ENCODE measurements around the gene PIP5K1C.

PIP5K1C gene

DNA sequence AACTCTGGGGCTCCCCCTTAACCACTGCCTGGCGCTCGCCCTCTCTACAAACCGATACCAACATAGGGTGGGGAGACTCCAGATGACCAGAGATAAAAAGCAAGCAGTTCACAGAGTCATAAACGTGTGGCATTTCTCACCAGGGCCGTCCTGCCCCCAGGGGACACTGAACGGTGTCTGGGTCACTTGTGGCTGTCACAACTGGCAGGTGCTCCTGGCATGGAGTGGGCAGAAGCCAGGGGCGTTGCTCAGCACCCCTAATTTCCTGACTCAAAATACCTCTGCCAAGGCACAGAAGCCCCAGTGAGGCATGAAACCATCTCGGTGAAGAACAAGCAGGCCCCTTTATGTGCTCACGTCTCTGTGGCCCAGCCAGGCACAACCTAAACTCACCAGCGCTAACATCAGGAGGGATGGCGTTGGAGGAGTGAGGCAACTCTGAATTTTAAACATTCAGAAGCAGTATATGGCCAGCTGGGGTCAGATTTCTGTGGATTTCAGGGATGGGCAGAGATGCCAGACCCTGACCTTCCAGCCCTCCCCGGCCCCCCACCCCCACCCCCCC is 1.8 kb downstream of the PIP5K1C start:
- peak overlapping the region; percentile 82 for H3K4me3 ChIP-seq (replicated peaks; ENCODE audit: low read depth, low read length)
- TF ChIP-seq, protein P1, sequence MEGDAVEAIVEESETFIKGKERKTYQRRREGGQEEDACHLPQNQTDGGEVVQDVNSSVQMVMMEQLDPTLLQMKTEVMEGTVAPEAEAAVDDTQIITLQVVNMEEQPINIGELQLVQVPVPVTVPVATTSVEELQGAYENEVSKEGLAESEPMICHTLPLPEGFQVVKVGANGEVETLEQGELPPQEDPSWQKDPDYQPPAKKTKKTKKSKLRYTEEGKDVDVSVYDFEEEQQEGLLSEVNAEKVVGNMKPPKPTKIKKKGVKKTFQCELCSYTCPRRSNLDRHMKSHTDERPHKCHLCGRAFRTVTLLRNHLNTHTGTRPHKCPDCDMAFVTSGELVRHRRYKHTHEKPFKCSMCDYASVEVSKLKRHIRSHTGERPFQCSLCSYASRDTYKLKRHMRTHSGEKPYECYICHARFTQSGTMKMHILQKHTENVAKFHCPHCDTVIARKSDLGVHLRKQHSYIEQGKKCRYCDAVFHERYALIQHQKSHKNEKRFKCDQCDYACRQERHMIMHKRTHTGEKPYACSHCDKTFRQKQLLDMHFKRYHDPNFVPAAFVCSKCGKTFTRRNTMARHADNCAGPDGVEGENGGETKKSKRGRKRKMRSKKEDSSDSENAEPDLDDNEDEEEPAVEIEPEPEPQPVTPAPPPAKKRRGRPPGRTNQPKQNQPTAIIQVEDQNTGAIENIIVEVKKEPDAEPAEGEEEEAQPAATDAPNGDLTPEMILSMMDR (IDR thresholded peaks at IDR 0.05; ENCODE audit: low read depth, low read length, missing control alignments) = no peak
- DNase-seq (ENCODE audit: extremely low read depth, low read depth) = no peak

DNA sequence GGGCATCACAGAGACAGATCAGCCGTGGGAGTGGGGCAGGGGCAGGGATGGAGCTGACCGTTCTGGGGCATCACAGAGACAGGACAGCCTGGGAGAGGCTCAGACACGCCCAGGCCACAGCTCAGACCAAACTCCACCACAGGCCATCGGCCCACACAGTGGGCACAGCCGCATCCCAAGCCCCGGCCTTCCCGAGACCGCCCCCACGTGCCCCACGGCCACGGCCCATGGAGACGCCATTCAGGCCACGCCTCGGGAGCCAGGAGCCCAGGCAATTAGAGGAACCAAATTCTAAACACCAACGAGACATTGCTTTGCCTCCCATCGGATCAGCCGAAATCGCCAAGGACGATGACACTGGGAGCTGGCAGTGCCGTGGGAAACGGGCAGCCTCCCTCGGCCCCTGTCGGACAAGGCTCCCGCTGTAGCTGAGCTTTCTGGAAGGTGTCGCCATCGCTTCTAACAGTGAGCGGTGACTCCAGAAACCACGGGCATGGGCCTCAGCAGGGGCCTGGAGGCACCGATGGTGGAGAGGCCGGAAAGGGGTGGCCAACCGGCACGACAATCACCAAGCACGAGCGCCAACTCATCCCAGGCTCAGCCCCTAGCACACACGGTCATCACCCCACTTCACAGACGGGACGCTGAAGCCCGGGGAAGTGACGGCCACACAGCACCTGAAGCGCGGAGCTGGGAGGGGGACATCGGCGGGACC is 2.4 kb downstream of the PIP5K1C start:
- no peak for DNase-seq (ENCODE audit: extremely low read depth, low read depth)
- TF ChIP-seq, protein P1 (IDR thresholded peaks at IDR 0.05; ENCODE audit: low read depth, low read length, missing control alignments) = no peak
- H3K4me3 ChIP-seq (replicated peaks; ENCODE audit: low read depth, low read length) = no peak overlapping the region; the same call in 1 of the 2 replicates

DNA sequence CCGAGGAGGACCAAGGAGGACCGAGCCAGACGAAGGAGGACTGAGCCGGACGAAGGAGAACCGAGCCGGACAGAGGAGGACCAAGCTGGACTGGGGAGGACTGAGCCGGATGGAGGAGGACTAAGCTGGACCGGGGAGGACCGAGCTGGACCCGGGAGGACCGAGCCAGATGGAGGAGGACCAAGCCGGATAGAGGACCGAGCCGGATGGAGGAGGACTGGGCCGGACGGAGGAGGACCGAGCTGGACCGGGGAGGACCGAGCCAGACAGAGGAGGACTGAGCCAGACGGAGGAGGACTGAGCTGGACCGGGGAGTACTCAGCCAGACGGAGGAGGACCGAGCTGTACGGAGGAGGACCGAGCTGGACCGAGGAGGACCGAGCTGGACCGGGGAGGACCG is 3.2 kb downstream of the PIP5K1C start:
- H3K4me3 ChIP-seq (replicated peaks; ENCODE audit: low read depth, low read length) = no peak overlapping the region
- no peak for DNase-seq (ENCODE audit: extremely low read depth, low read depth)
- TF ChIP-seq, protein P1 (IDR thresholded peaks at IDR 0.05; ENCODE audit: low read depth, low read length, missing control alignments) = no peak

DNA sequence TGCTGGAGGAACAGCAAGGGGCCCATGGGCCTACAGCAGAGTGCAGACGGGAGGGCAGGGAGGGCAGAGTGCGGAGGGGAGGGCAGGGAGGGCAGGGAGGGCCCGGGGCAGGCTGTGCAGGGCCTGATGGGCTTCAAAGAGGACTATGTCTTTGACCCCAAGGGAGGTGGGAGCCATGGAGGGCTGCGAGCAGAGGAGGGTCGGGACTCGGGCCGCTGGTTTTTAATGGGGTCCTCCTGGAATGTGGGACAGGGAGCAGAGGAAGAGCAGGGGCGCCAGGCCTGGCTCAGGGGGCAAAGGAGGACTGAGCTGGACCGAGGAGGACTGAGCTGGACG is 3.6 kb downstream of the PIP5K1C start:
- TF ChIP-seq, protein P1 (IDR thresholded peaks at IDR 0.05; ENCODE audit: low read depth, low read length, missing control alignments) = no peak
- no peak overlapping the region for H3K4me3 ChIP-seq (replicated peaks; ENCODE audit: low read depth, low read length)
- no peak for DNase-seq (ENCODE audit: extremely low read depth, low read depth)

DNA sequence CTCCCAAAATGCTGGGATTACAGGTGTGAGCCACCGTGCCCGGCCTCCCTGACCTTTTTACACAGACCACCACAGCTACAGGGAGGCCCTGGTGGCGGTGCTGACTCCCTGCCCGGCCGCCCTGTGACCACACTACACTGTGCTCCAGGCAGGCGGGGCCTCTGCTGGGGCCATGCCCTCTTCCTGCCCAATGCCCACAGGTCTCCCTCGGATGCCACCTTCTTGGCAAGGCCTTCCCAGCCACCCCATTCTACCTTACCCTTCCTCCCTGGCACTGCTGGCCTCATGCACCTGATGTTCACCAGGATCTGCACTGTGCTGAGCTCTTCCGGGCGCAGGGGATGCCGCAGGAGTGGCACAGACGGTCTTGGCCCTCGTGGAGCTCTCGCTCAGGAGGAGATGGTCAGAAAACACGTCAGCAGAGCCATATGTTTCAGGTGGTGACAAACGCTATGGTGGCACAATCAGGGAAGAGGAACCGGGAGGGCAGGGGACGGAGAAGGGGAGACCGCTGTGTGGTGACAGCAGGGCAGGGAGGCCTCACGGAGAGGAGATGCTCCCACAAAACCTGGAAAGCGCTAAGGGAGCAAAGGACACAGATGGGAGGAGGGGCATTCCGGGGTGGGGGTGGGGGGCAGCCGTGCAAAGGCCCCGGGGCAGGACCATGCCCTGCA is 4.1 kb downstream of the PIP5K1C start:
- H3K4me3 ChIP-seq (replicated peaks; ENCODE audit: low read depth, low read length) = no peak overlapping the region
- TF ChIP-seq, protein P1 (IDR thresholded peaks at IDR 0.05; ENCODE audit: low read depth, low read length, missing control alignments) = no peak

DNA sequence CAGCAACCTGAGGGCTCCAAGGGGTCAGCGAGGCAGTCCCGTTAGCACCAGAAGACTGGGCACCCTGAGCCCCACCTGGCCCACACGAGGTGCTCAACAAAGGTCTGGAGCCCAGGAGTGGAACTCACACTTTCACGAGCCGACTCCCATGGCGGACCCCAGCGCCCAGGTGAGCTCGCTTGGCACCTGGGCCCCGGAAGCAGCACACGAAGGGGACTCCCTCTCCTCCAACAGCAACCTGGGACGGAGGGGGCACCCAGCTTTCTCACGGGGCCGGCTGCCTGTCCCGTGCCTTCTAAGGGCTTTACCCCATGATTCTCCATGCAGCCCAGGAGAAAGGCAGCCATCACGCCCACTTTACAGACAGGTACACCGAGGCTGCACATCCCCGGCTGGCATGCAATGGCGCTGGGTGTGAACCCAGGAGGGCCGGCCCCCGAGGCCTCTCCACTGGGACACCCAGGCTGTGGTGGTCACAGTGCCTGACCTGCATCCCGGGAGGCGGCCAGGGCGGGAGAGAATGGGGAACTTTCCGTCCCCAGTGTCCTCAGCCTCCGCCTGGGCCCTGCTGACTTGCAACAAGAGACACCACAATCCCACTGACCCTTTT is 5.0 kb downstream of the PIP5K1C start:
- TF ChIP-seq, protein P1 (IDR thresholded peaks at IDR 0.05; ENCODE audit: low read depth, low read length, missing control alignments) = no peak
- DNase-seq (ENCODE audit: extremely low read depth, low read depth) = no peak
- no peak overlapping the region for H3K4me3 ChIP-seq (replicated peaks; ENCODE audit: low read depth, low read length)

More for the DNA sequence above, 4.1 kb downstream of the PIP5K1C start:
- no peak for DNase-seq (ENCODE audit: extremely low read depth, low read depth)

All from HFF-Myc (cell line).